Transverse colon (tissue), 4 donors: ENCODE data around the gene IQCM. TPM values are rescaled to one million over a fixed set of nuclear protein-coding genes. Genes with fewer than 3 reads are reported as not detected.

Experiments used
- DNase-seq: peaks from one replicate; pipeline ENCODE4 v3.0.0-alpha.2; 2019
- H3K27ac ChIP-seq, 4 donors: fragments of 200-600 bp; sonication (generic); 2 replicates each; pipeline ENCODE4 v1.5.1; 2016 to 2018; ENCODE audit warnings: inconsistent platforms in 4 of 4
- H3K27me3 ChIP-seq: fragments of 200-600 bp; sonication (generic); 2 replicates; pipeline ENCODE4 v1.5.1; 2017; ENCODE audit warnings: inconsistent platforms
- H3K36me3 ChIP-seq, 4 donors: fragments of 200-600 bp; sonication (generic); 2 replicates each; pipeline ENCODE4 v1.5.1; 2017 to 2019; ENCODE audit warnings: inconsistent platforms in 4 of 4
- H3K4me1 ChIP-seq, 4 donors: fragments of 200-600 bp; sonication (generic); 2 replicates each; pipeline ENCODE4 v1.5.1; 2017 to 2020; ENCODE audit warnings: inconsistent platforms in 4 of 4
- H3K4me3 ChIP-seq, 4 donors: fragments of 200-600 bp; sonication (generic); 1 replicate in 1 of 4; 2 replicates in 3 of 4; pipeline versions ENCODE4 v1.5.1 to v1.6.1; 2017 to 2019; ENCODE audit warnings: inconsistent platforms in 4 of 4
- H3K9me3 ChIP-seq, 2 donors: fragments of 200-600 bp; sonication (generic); 2 replicates each; pipeline ENCODE4 v1.5.1; 2017 to 2019; ENCODE audit warnings: inconsistent platforms in 2 of 2
- CTCF ChIP-seq, 5 experiments: fragments of 200-600 bp in 3 of 5; fragments of 450-650 bp in 2 of 5; sonication (generic) in 3 of 5; IDR thresholded peaks; 1 replicate in 2 of 5; 2 replicates in 3 of 5; pipeline ENCODE4 v1.5.1; 2016 to 2017; ENCODE audit warnings: antibody characterized with exemption in 5 of 5, inconsistent platforms in 3 of 5, mild to moderate bottlenecking in 2 of 5, moderate library complexity in 1 of 5
- EP300 ChIP-seq: sonication (generic); formaldehyde crosslinking; IDR thresholded peaks from one replicate; pipeline ENCODE4 v1.6.1; 2017; ENCODE audit warnings: antibody characterized with exemption, low read depth
- POLR2A ChIP-seq: fragments of 450-650 bp; IDR thresholded peaks from one replicate; pipeline ENCODE4 v1.6.1; 2016; ENCODE audit warnings: antibody characterized with exemption, mild to moderate bottlenecking, moderate library complexity
- POLR2AphosphoS5 ChIP-seq, 3 donors: sonication (generic); formaldehyde crosslinking; IDR thresholded peaks; one replicate each; pipeline ENCODE4 v1.6.1; 2016; ENCODE audit warnings: antibody characterized with exemption in 3 of 3
- WGBS, 2 donors: methylation state at CpG; one replicate each; pipeline ENCODE4 v1.1.5; 2018; ENCODE audit warnings: low coverage in 1 of 2; 5-methylcytosine and 5-hydroxymethylcytosine counted together
- in situ Hi-C, 4 donors: fragments of 200-750 bp; cut with MboI; loops; one replicate each; pipeline versions ENCODE4 v1.15.0 to v1.15.1; 2017; ENCODE audit warnings: low sequenced_read_pairs in 3 of 4, low pct_ligation_motif_present in 1 of 4, low pct_unique_long_range_greater_than_20kb in 1 of 4
- intact Hi-C: fragments of 100-400 bp; cut with DNase I; formaldehyde crosslinking; loops from one replicate; pipeline ENCODE4 v1.15.1; 2023; ENCODE audit warnings: low total_unique reads
- total RNA-seq, 4 donors: library from RNA; depleted of rRNA; stranded (reverse); fragments of >200 nt; gene quantifications; one replicate each; pipeline ENCODE4 v1.1.0, GENCODE V29; 2016

The IQCM gene
- total RNA-seq, 4 donors from 2014 or later = 4.0 to 8.6 (median 8.5) TPM

GRCh38 chr4:149638073-149638472 lies 177.6 kb downstream of the IQCM start:
- in situ Hi-C loops (no loop called here), intact Hi-C loops (no loop called here)
- no peaks in the 10 kb centered on the region for H3K27me3 ChIP-seq
- H3K9me3 ChIP-seq = no peaks in the 10 kb centered on the region
- DNase-seq = no peak
- H3K4me1 ChIP-seq = no peaks in the 10 kb centered on the region
- H3K4me3 ChIP-seq = no peak overlapping the region
- no peaks in the 10 kb centered on the region for H3K36me3 ChIP-seq
- WGBS, 2 donors = 66 to 77% methylated on average over 1 of the region's 1 CpG
- no peak overlapping the region for H3K27ac ChIP-seq
- TF ChIP-seq EP300 (no peak), CTCF (IDR thresholded peaks at IDR 0.05) (no peak), POLR2A (no peak), POLR2AphosphoS5 (IDR thresholded peaks at IDR 0.05) (no peak)

- intact Hi-C loops (no loop called here), in situ Hi-C loops (no loop called here)
- no peak for TF ChIP-seq POLR2A
- no peak for TF ChIP-seq CTCF (IDR thresholded peaks at IDR 0.05)
- no peak for TF ChIP-seq POLR2AphosphoS5 (IDR thresholded peaks at IDR 0.05)
- TF ChIP-seq EP300 = no peak
- H3K27ac ChIP-seq = no peak overlapping the region
- H3K36me3 ChIP-seq = no peaks in the 10 kb centered on the region
- no peak overlapping the region for H3K4me3 ChIP-seq
- no peaks in the 10 kb centered on the region for H3K4me1 ChIP-seq
- DNase-seq = no peak
- no peaks in the 10 kb centered on the region for H3K27me3 ChIP-seq
- 72 to 75% methylated on average over 2 of the region's 2 CpGs for WGBS, 2 donors
- no peaks in the 10 kb centered on the region for H3K9me3 ChIP-seq
These were observed 181.3 kb downstream of the IQCM start for GRCh38 chr4:149634368-149634767.

- in situ Hi-C loops (no loop called here), intact Hi-C loops (no loop called here)
- Histone ChIP-seq H3K27me3 (no peaks in the 10 kb centered on the region), H3K36me3 (no peaks in the 10 kb centered on the region), H3K4me1 (no peaks in the 10 kb centered on the region), H3K4me3 (no peak overlapping the region), H3K9me3 (no peaks in the 10 kb centered on the region), H3K27ac (no peak overlapping the region)
- TF ChIP-seq EP300 = no peak
- no peak for TF ChIP-seq CTCF (IDR thresholded peaks at IDR 0.05)
- no peak for TF ChIP-seq POLR2AphosphoS5 (IDR thresholded peaks at IDR 0.05)
- TF ChIP-seq POLR2A = no peak
- DNase-seq = no peak
- 61 to 83% methylated on average over 1 of the region's 1 CpG for WGBS, 2 donors
These were observed 184.0 kb downstream of the IQCM start for GRCh38 chr4:149631629-149632028.

- TF ChIP-seq CTCF (IDR thresholded peaks at IDR 0.05) (no peak), POLR2A (no peak), POLR2AphosphoS5 (IDR thresholded peaks at IDR 0.05) (no peak), EP300 (no peak)
- Histone ChIP-seq H3K4me3 (no peak overlapping the region), H3K27me3 (no peaks in the 10 kb centered on the region), H3K36me3 (no peaks in the 10 kb centered on the region), H3K27ac (no peak overlapping the region), H3K4me1 (no peaks in the 10 kb centered on the region), H3K9me3 (no peaks in the 10 kb centered on the region)
- intact Hi-C loops = no loop called here
- WGBS, 2 donors = 88 to 100% methylated on average over 1 to 3 of the region's 3 CpGs
- DNase-seq = no peak
- in situ Hi-C loops = no loop called here
These were observed 185.6 kb downstream of the IQCM start for GRCh38 chr4:149630064-149630463.
